Naive B cell (primary cell): ENCODE results near the gene CEP164. TPM values are rescaled to one million over a fixed set of nuclear protein-coding genes. Genes with fewer than 3 reads are reported as not detected.

Experiments
- ATAC-seq, 2 donors: fragments of 150-1000 bp; cut with Tn5 transposase; 2 replicates each; pipeline ENCODE4 v1.10.0; 2021; ENCODE audit warnings: low read depth in 2 of 2, mild to moderate bottlenecking in 2 of 2, moderate library complexity in 2 of 2
- DNase-seq: peaks from one replicate; pipeline ENCODE4 v3.0.0; 2022
- H3K27ac Mint-ChIP-seq, 6 donors: one replicate each; pipeline ENCODE4 v1.8.0; 2020 to 2022; ENCODE audit warnings: mild to moderate bottlenecking in 6 of 6, mixed read lengths in 6 of 6, moderate library complexity in 5 of 6, inconsistent platforms in 2 of 6
- H3K27me3 Mint-ChIP-seq, 3 donors: one replicate each; pipeline ENCODE4 v1.8.0; 2021 to 2022; ENCODE audit warnings: mixed read lengths in 3 of 3, mild to moderate bottlenecking in 1 of 3
- H3K36me3 Mint-ChIP-seq, 2 donors: one replicate each; pipeline ENCODE4 v1.8.0; 2020 to 2022; ENCODE audit warnings: mixed read lengths in 2 of 2, inconsistent platforms in 1 of 2, mild to moderate bottlenecking in 1 of 2
- H3K4me1 Mint-ChIP-seq, 3 donors: one replicate each; pipeline ENCODE4 v1.8.0; 2020 to 2022; ENCODE audit warnings: mixed read lengths in 3 of 3, inconsistent platforms in 1 of 3, mild to moderate bottlenecking in 1 of 3, moderate library complexity in 1 of 3
- H3K4me3 Mint-ChIP-seq, 8 donors: one replicate each; pipeline ENCODE4 v1.8.0; 2020 to 2022; ENCODE audit warnings: mild to moderate bottlenecking in 8 of 8, mixed read lengths in 8 of 8, moderate library complexity in 8 of 8, inconsistent platforms in 2 of 8
- H3K9me3 Mint-ChIP-seq, 7 donors: one replicate each; pipeline ENCODE4 v1.8.0; 2020 to 2022; ENCODE audit warnings: mixed read lengths in 7 of 7, mild to moderate bottlenecking in 5 of 7, inconsistent platforms in 2 of 7, moderate library complexity in 1 of 7
- polyA plus RNA-seq, 6 donors: library from polyadenylated mRNA; unstranded; fragments of 300-500 nt; fragmentation: Illumina TruSeq; gene quantifications; one replicate each; pipeline ENCODE4 v1.2.3, GENCODE V29; 2021; ENCODE audit warnings: low read depth in 6 of 6

The CEP164 gene
- 10 to 100 TPM in 4 of 6 donors, 1 to 10 TPM in 2; 4.7 to 24.4 (median 13.6) TPM for polyA plus RNA-seq

DNA sequence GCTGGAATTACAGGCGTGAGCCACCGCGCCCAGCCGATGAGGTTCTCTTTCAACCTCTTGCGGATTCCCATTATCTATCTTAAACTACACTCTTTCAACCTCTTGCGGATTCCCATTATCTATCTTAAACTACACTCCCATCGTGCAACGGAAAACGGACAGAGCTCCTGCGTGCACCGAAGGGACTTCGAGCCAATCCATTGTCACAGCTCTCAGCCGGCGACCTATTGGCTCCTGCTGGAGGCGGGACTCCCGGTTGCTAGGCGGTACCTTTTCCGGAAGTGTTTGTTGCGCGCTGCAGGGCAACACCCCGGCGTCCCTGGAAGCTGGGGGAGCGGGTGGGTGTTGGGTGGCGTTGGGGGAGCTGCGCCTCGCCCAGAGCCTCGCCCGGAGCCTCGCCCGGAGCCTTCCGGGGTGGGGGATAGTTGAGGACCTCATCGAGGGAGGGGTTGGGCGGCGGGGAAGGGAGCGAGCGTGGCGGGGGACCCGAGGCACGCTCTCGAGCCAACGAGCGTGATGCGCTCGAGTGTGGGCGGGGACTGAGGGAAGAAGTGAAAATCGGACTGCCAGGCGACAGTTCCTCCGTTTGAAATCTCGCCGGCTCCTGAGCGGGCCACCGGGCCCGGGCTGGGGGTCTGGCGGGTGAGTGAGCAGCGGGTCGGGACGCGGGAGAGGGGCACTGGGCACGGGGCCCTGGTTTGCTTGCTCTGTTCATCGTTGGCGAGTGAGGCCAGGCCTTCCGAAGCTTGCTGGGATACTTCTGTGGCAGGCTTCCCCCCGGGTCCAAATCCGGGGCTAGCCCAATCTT is at the start of gene CEP164:
Gene CEP164, plus strand, starts transcription at position 288 of the 808 bp plus-strand sequence. CDS start 10,733 bp downstream, outside the sequence.
- H3K9me3 Mint-ChIP-seq: no peaks in the 10 kb centered on the region
- H3K4me3 Mint-ChIP-seq: peak within 1 kb of the TSS in 5 of 8 donors; percentile 4 to 79 (median 63)

DNA sequence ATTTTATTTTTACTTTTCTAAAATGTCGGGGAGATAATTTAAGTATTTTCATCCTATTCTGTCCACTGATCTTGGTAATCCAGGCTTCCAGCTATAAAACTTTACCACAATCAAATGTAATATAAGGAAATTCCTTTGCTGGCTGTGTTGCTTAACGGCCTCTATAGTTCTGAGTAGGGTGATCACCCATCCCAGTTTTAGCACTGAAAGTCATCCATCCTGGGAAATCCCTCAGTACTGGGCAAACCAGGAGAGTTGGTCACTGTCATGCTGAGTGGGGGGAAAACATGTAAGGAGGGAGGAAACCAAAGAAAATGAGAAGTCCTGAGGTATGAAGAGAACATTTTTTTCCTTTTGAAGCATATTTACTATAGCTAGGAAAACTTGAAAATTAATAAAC is 49.3 kb upstream of the CEP164 start:
- H3K9me3 Mint-ChIP-seq: no peaks in the 10 kb centered on the region
- ATAC-seq: no peak
- H3K27ac Mint-ChIP-seq: peak overlapping the region in 1 of 6 donors; percentile 88
- H3K4me3 Mint-ChIP-seq: no peak overlapping the region
- H3K4me1 Mint-ChIP-seq: peaks cover 4 to 9% (median 7%) of the 10 kb centered on the region in 3 donors
- H3K27me3 Mint-ChIP-seq: no peaks in the 10 kb centered on the region
- peaks cover 39 to 43% of the 10 kb centered on the region in 2 donors for H3K36me3 Mint-ChIP-seq
- DNase-seq: no peak

More for the DNA sequence above, at the start of gene CEP164:
- DNase-seq (peak; percentile 94), ATAC-seq (peak; percentile 89)
- H3K4me1 Mint-ChIP-seq: peaks cover 2 to 12% (median 5%) of the 10 kb centered on the region in 3 donors
- peak within 1 kb of the TSS in 2 of 6 donors; percentile 20 to 33 for H3K27ac Mint-ChIP-seq
- peaks cover 0 to 6% (median 0%) of the 10 kb centered on the region in 3 donors for H3K27me3 Mint-ChIP-seq
- H3K36me3 Mint-ChIP-seq: no peaks in the 10 kb centered on the region

DNA sequence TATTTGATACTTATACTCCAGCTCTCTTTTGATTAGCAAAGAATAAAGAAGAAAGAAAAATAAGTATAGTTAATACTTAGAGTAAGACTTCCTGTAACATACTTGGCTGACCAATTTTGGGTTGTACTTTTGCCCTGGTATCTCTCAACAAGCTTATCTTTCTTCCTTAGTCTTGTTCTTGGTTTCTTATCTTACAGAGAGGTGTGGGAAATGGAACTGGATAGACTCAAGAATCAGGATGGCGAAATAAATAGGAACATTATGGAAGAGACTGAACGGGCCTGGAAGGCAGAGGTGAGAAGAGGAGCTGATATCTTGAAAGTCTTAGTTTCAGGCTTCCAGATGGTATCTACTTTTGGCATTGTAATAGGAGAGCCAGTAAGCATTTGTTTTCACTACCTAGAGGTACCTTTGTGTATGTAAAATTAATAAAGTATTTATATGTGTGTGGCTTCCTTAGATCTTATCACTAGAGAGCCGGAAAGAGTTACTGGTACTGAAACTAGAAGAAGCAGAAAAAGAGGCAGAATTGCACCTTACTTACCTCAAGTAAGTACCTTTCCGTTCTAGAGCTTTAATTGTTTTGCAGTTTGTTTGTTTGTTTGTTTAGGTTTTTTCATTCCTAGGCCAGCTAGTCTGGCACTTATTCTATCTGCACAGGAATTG is 47.8 kb upstream of the CEP164 start:
- Mint-ChIP-seq H3K36me3 (peaks cover 43 to 48% of the 10 kb centered on the region in 2 donors), H3K4me1 (peaks cover 4 to 9% (median 7%) of the 10 kb centered on the region in 3 donors), H3K4me3 (no peak overlapping the region), H3K27ac (peak overlapping the region in 2 of 6 donors; percentile 62 to 63), H3K9me3 (no peaks in the 10 kb centered on the region), H3K27me3 (no peaks in the 10 kb centered on the region)
- no peak for ATAC-seq
- DNase-seq: no peak

DNA sequence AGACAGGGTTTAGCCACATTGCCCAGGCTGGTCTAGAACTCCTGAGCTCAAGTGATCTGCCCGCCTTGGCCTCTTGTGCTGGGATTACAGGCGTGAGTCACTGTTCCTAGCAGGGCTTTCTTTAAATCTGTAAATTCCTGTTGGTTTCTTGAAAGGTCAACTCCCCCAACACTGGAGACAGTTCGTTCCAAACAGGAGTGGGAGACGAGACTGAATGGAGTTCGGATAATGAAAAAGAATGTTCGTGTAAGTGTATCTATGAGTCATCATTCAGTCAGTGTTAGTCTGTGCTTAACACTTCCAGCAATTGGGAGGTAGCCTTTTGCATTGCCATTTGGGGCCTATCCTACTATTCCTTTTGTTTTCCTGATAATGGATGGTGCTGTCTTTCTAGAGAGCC is 46.5 kb upstream of the CEP164 start:
- DNase-seq: no peak
- H3K4me3 Mint-ChIP-seq: no peak overlapping the region
- no peak overlapping the region for H3K27ac Mint-ChIP-seq
- peaks cover 41 to 43% of the 10 kb centered on the region in 2 donors for H3K36me3 Mint-ChIP-seq
- H3K27me3 Mint-ChIP-seq: no peaks in the 10 kb centered on the region
- ATAC-seq: no peak
- no peaks in the 10 kb centered on the region for H3K9me3 Mint-ChIP-seq
- no peaks in the 10 kb centered on the region for H3K4me1 Mint-ChIP-seq

DNA sequence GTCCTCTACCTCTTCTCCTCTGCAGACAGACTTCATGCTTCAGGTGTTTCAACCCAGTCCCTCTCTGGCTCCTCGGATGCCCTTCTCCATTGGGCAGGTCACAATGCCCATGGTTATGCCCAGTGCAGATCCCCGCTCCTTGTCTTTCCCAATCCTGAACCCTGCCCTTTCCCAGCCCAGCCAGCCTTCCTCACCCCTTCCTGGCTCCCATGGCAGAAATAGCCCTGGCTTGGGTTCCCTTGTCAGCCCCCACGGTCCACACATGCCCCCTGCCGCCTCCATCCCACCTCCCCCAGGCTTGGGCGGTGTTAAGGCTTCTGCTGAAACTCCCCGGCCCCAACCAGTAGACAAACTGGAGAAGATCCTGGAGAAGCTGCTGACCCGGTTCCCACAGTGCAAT is 45.8 kb upstream of the CEP164 start:
- Mint-ChIP-seq H3K27ac (peak overlapping the region in 2 of 6 donors; percentile 81 to 83), H3K9me3 (peaks cover 0 to 2% (median 0%) of the 10 kb centered on the region in 7 donors), H3K36me3 (peaks cover 43 to 48% of the 10 kb centered on the region in 2 donors), H3K27me3 (no peaks in the 10 kb centered on the region), H3K4me1 (no peaks in the 10 kb centered on the region), H3K4me3 (no peak overlapping the region)
- ATAC-seq: no peak
- DNase-seq: no peak

DNA sequence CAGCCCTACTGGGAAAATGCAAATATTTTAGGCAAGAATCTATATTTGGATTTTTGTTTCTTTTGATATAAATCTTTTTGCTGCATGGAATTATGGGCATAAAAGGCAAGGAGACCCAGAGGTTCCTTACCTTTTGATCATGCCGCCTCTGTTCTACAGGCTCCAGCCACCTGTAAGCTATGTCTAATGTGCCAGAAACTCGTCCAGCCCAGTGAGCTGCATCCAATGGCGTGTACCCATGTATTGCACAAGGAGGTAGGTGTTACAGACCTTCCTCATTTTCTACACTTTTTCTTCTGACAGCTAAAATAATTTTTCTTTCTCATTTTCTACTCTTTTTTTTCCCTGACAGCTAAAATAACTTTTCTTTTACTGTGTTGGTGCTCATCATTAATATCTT is 44.7 kb upstream of the CEP164 start:
- H3K4me1 Mint-ChIP-seq: no peaks in the 10 kb centered on the region
- H3K36me3 Mint-ChIP-seq: peaks cover 43 to 53% of the 10 kb centered on the region in 2 donors
- peak overlapping the region in 1 of 6 donors; percentile 94 for H3K27ac Mint-ChIP-seq

DNA sequence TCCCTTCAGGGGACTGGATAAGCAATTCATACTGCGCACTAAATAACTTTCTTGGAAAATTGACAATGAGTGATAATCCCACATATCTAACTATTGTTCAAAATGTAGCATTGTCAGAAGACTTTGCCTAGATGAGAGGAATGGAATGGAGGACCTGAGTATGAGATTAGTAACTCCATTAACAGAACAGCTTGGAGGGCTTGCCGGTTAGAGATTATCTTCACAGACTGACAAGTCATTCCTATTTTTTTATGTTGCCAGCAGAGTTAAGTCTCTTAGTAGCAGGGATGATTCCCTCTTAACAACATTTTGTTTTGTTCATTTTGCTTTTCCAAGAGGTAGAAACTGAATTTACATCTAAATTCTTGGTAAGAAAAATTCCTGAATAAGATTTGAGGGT is 43.6 kb upstream of the CEP164 start:
- no peaks in the 10 kb centered on the region for H3K27me3 Mint-ChIP-seq
- peaks cover 0 to 2% (median 0%) of the 10 kb centered on the region in 7 donors for H3K9me3 Mint-ChIP-seq
- ATAC-seq: no peak
- DNase-seq: no peak
- H3K4me1 Mint-ChIP-seq: no peaks in the 10 kb centered on the region
- H3K4me3 Mint-ChIP-seq: no peak overlapping the region
- H3K27ac Mint-ChIP-seq: no peak overlapping the region
- peaks cover 48 to 53% of the 10 kb centered on the region in 2 donors for H3K36me3 Mint-ChIP-seq

More for the DNA sequence above, 44.7 kb upstream of the CEP164 start:
- Mint-ChIP-seq H3K27me3 (no peaks in the 10 kb centered on the region), H3K9me3 (peaks cover 0 to 2% (median 0%) of the 10 kb centered on the region in 7 donors), H3K4me3 (no peak overlapping the region)
- DNase-seq (no peak), ATAC-seq (no peak)

DNA sequence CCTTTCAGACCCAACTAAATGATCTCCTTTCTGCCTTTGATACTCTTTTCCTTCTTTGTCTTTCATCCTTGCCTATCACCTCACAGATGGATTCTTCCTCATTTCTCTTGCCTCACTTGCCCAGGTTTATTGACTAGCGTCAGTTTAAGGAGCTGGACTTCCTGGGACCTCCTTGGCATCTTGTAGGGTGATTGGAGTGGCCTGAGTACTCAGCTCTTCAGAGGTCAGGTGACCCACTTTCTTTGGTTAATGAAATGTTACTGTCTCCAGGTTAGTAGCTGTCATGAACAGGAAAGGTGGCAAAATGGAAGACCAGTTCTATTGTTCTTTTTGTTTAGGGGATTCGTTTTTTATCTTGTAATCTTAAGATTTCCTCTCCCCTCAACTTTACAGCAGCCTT is 41.1 kb upstream of the CEP164 start:
- H3K9me3 Mint-ChIP-seq: peaks cover 0 to 2% (median 0%) of the 10 kb centered on the region in 7 donors
- H3K27me3 Mint-ChIP-seq: no peaks in the 10 kb centered on the region
- H3K4me1 Mint-ChIP-seq: no peaks in the 10 kb centered on the region
- H3K27ac Mint-ChIP-seq: no peak overlapping the region
- H3K36me3 Mint-ChIP-seq: peaks cover 35 to 38% of the 10 kb centered on the region in 2 donors
- no peak for ATAC-seq
- no peak overlapping the region for H3K4me3 Mint-ChIP-seq
- no peak for DNase-seq

DNA sequence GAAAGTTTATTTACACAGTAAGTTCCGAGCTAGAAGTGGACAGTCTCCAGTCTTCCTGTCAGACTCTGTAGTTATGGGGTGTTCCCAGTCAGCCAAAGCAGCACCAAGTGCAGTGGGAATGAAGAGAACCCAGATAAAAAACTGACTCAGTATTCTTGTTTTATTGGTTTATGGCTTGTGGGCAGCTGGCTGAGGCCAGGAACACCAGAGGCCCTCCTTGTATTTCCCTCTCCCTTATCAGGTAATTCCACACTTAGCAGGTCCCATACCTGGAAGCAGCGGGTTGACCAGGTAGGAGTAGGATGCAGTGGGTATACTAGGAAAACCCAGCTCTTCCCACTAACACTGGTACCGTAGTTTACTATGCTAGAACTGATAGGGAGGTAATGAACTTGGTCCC is 40.0 kb upstream of the CEP164 start:
- peaks cover 0 to 2% (median 0%) of the 10 kb centered on the region in 7 donors for H3K9me3 Mint-ChIP-seq
- DNase-seq (no peak), ATAC-seq (no peak)
- H3K4me3 Mint-ChIP-seq: peak overlapping the region in 1 of 8 donors; percentile 57
- no peaks in the 10 kb centered on the region for H3K27me3 Mint-ChIP-seq
- H3K27ac Mint-ChIP-seq: peak overlapping the region in 1 of 6 donors; percentile 22
- no peaks in the 10 kb centered on the region for H3K4me1 Mint-ChIP-seq
- peaks cover 26 to 27% of the 10 kb centered on the region in 2 donors for H3K36me3 Mint-ChIP-seq

DNA sequence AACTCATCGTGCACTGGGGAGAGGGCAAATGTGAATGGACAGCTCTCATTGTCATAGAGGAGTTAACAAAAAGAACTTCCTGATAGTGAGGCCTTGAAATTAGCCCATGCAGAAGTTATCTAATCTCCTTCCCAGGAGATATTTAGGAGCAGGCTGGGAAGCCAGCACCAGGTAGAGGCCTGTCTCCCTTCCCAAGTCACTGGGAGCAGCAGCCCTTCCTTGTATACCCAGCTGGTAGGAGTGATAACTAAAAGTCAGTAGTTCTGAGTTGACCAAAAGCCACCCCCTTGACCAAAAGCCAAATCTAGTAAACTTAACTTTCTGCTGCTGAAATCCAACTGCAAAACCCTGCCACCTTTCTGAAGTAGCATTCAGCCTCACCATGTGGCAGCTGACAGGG is 37.9 kb upstream of the CEP164 start:
- Mint-ChIP-seq H3K4me3 (no peak overlapping the region), H3K27ac (peak overlapping the region in 2 of 6 donors; percentile 21 to 36), H3K9me3 (peaks cover 0 to 2% (median 0%) of the 10 kb centered on the region in 7 donors), H3K36me3 (peaks cover 14 to 16% of the 10 kb centered on the region in 2 donors), H3K4me1 (no peaks in the 10 kb centered on the region), H3K27me3 (no peaks in the 10 kb centered on the region)
- ATAC-seq: no peak
- no peak for DNase-seq

DNA sequence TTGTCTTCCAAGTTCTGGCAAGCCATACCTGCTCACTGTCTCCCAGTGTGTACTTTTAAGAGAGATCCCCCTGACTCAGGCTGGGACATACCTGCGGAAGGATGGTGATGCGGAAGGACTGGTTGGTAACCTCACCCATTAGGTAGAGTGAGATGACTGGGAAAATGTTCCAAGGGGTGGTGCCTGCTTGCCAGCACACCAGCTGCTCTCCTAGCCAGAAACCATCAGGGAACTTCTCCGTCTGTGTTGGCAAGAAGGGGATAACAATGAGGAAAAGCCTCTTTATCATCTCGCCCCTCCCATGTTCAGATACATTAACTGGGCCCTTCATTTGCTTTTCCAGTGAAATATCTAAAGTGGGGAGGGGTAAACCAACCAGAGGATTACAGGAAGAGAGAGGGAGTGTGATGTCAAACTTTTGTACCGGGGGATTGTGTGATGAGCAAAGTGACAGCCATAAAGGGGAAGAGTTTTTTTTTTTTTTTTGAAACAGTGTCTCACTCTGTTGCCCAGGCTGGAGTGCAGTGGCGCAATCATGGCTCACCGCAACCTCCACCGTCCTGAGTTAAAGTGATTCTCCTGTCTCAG is 36.8 kb upstream of the CEP164 start, which contains the start of gene BACE1-AS:
Gene BACE1-AS, plus strand, starts transcription at position 538 of the 588 bp plus-strand sequence.
- peak within 1 kb of the TSS in 2 of 6 donors; percentile 65 to 76 for H3K27ac Mint-ChIP-seq
- no peaks in the 10 kb centered on the region for H3K4me1 Mint-ChIP-seq
- H3K27me3 Mint-ChIP-seq: no peaks in the 10 kb centered on the region

DNA sequence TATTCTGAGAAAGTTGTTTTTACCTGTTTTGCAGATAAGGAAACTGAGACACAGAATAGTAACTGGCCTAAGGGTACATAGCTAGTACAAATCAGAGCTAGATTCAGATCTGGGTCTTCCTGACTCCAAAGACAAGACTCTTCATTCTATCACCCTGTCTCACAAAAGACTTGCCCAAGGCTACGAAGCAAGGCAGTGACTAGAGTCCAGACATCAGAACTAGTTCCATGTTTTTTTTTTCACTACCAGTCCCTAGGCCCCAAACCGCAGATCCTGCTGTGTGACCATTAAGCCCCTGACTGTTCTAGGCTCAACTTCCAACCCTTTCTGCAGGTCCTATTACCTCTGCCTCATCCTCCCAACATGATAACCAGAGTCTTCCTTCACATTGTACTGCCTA is 35.0 kb upstream of the CEP164 start:
- Mint-ChIP-seq H3K4me1 (no peaks in the 10 kb centered on the region), H3K36me3 (peaks cover 0 to 5% of the 10 kb centered on the region in 2 donors), H3K4me3 (no peak overlapping the region), H3K27ac (peak overlapping the region in 2 of 6 donors; percentile 30 to 72), H3K27me3 (no peaks in the 10 kb centered on the region), H3K9me3 (no peaks in the 10 kb centered on the region)
- DNase-seq (no peak), ATAC-seq (no peak)

More for the DNA sequence above, 36.8 kb upstream of the CEP164 start, which contains the start of gene BACE1-AS:
- peaks cover 0 to 2% (median 0%) of the 10 kb centered on the region in 7 donors for H3K9me3 Mint-ChIP-seq
- no peak within 1 kb of the TSS for H3K4me3 Mint-ChIP-seq
- peaks cover 5 to 11% of the 10 kb centered on the region in 2 donors for H3K36me3 Mint-ChIP-seq
- ATAC-seq (no peak), DNase-seq (no peak)

DNA sequence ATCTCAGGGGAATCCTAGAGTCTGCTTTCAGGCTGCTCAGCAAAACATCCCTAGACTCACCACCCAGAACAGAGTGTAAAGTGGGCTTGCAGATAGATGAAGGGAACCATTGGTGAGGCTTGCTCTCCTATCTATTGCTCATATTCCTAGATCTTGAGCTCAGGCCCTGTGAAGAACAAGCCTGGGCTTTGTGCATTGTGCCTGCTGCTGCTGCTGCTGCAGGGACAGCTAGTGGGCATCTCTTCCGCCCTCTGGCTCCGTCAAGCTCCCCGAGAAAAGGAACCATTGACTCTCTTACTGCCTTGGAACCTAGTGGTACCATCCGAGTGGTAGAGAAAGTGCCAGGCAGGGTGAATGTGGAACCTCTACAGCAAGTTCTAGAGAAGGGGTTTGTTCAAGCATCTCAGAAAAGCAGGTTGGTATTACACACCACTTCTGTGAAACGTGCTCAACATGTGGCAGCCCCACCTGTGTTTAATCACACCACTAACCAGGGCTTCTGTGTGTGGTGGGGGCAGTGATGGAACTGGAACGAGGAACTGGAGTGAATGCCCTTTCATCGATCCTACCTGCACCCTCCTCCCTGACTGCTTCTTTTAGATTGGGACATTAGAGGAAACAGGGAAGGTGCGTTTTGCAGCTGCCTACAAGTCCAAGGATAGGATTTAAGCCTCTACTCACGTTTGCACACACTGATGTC is 32.1 kb upstream of the CEP164 start:
- H3K4me1 Mint-ChIP-seq: peaks cover 0 to under 1% (median 0%) of the 10 kb centered on the region in 3 donors
- H3K27me3 Mint-ChIP-seq: no peaks in the 10 kb centered on the region
- no peaks in the 10 kb centered on the region for H3K36me3 Mint-ChIP-seq
- ATAC-seq (no peak), DNase-seq (no peak)
- H3K4me3 Mint-ChIP-seq: no peak overlapping the region
- no peak overlapping the region for H3K27ac Mint-ChIP-seq
- no peaks in the 10 kb centered on the region for H3K9me3 Mint-ChIP-seq
